ENCODE data around the gene CCNJ. TPM values are rescaled to one million over a fixed set of nuclear protein-coding genes. Genes with fewer than 3 reads are reported as not detected.

CCNJ gene
- total and polyA plus RNA-seq, 12 donors = 1.7 to 3.6 (median 2.5) TPM

GRCh38 chr10:96093948-96094347, 50.6 kb downstream of the CCNJ start:
- intact Hi-C loops (cut with DNase I) = loop anchor here in 3 of 10 donors (2.0 to 5.0 kb wide), 3 partner anchors 33 to 52 kb away; partner anchors contain the start of gene CCNJ (in 1 of the 3)
- no peak for TF ChIP-seq CTCF (IDR thresholded peaks at IDR 0.05)
- Histone ChIP-seq H3K27ac (no peak overlapping the region), H3K4me3 (no peak overlapping the region), H3K27me3 (peaks cover 0 to 76% (median 73%) of the 10 kb centered on the region in 7 donors), H3K4me1 (peaks cover 0 to 11% (median 5%) of the 10 kb centered on the region in 9 donors), H3K36me3 (no peaks in the 10 kb centered on the region), H3K9me3 (peaks cover 0 to 5% (median 0%) of the 10 kb centered on the region in 11 donors)
- WGBS, 2 donors = 53 to 64% methylated on average over 2 of the region's 2 CpGs
- DNase-seq (no peak), ATAC-seq (no peak)

GRCh38 chr10:96096958-96097357, 53.6 kb downstream of the CCNJ start:
- H3K36me3 ChIP-seq = no peaks in the 10 kb centered on the region
- H3K4me1 ChIP-seq = no peaks in the 10 kb centered on the region
- 71 to 77% methylated on average over 1 of the region's 1 CpG for WGBS, 2 donors
- TF ChIP-seq CTCF (IDR thresholded peaks at IDR 0.05) = no peak
- H3K27ac ChIP-seq = no peak overlapping the region
- DNase-seq (no peak), ATAC-seq (no peak)
- H3K9me3 ChIP-seq = no peaks in the 10 kb centered on the region
- no peak overlapping the region for H3K4me3 ChIP-seq
- peaks cover 4 to 100% (median 97%) of the 10 kb centered on the region in 7 donors for H3K27me3 ChIP-seq
- intact Hi-C loops (cut with DNase I) = no loop called here

GRCh38 chr10:96097865-96098264, 54.5 kb downstream of the CCNJ start:
- Histone ChIP-seq H3K27ac (no peak overlapping the region), H3K36me3 (no peaks in the 10 kb centered on the region), H3K27me3 (peaks cover 4 to 100% (median 96%) of the 10 kb centered on the region in 7 donors), H3K9me3 (no peaks in the 10 kb centered on the region), H3K4me3 (no peak overlapping the region), H3K4me1 (no peaks in the 10 kb centered on the region)
- ATAC-seq (no peak), DNase-seq (no peak)
- intact Hi-C loops (cut with DNase I) = no loop called here
- WGBS, 2 donors = 85 to 86% methylated on average over 3 of the region's 3 CpGs
- TF ChIP-seq CTCF (IDR thresholded peaks at IDR 0.05) = no peak

- Histone ChIP-seq H3K9me3 (peaks cover 0 to 11% (median 4%) of the 10 kb centered on the region in 11 donors), H3K27ac (no peak overlapping the region), H3K4me1 (no peaks in the 10 kb centered on the region), H3K36me3 (no peaks in the 10 kb centered on the region), H3K4me3 (no peak overlapping the region), H3K27me3 (peaks cover 0 to 98% (median 81%) of the 10 kb centered on the region in 7 donors)
- intact Hi-C loops (cut with DNase I) = no loop called here
- no peak for ATAC-seq
- no peak for TF ChIP-seq CTCF (IDR thresholded peaks at IDR 0.05)
- 21 to 29% methylated on average over 3 of the region's 3 CpGs for WGBS, 2 donors
- DNase-seq = no peak
These were observed 64.2 kb downstream of the CCNJ start for GRCh38 chr10:96107623-96108038.

Small RNA genes lying within 50 kb of the gene (microRNA-seq; reads per million reads assigned to microRNA genes)
- 32.3 to 33.7 reads per million in 2 donors for gene MIR3157

Other genes with a start within 250 kb of the CCNJ start
- gene CC2D2B, start 135.6 kb upstream of the CCNJ start, total RNA-seq = 1 to 10 TPM in 3 of 10 donors, under 1 TPM in 7; 0.51 to 1.8 (median 0.79) TPM
- gene CC2D2B, start 135.6 kb upstream of the CCNJ start, polyA plus RNA-seq = 1 to 10 TPM in 1 of 2 donors, under 1 TPM in 1; 0.14 to 1.7 TPM
- gene ZNF518A, start 86.7 kb downstream of the CCNJ start, total RNA-seq = 10 to 100 TPM; 11.0 to 15.0 (median 12.7) TPM
- 1 to 10 TPM; 1.7 to 6.9 TPM for gene ZNF518A, start 86.7 kb downstream of the CCNJ start, polyA plus RNA-seq
- gene BLNK, start 228.0 kb downstream of the CCNJ start, total RNA-seq = 1 to 10 TPM in 3 of 10 donors, under 1 TPM in 7; 0.37 to 4.4 (median 0.65) TPM
- gene BLNK, start 228.0 kb downstream of the CCNJ start, polyA plus RNA-seq = under 1 TPM; 0.25 to 0.95 TPM

Measured in heart right ventricle (tissue), 16 donors.